K562 (cell line): Measurements from ENCODE around the gene UBE2Q1. TPM values are rescaled to one million over a fixed set of nuclear protein-coding genes. Genes with fewer than 3 reads are reported as not detected.
A peak's percentile ranks its signal among the peaks of the same experiment; 100 is the strongest.

ENCODE experiments used
- BRD4 ChIP-seq: fragments of 200-600 bp; sonication (generic); IDR thresholded peaks from 2 replicates; pipeline ENCODE4 v1.6.1; 2017; ENCODE audit warnings: inconsistent platforms
- EWSR1 ChIP-seq: fragments of 450-650 bp; IDR thresholded peaks from 2 replicates; pipeline ENCODE4 v1.6.1; 2018; ENCODE audit warnings: borderline replicate concordance, mild to moderate bottlenecking, low read depth, moderate library complexity; ENCODE audit not compliant: partially characterized antibody
- JUNB ChIP-seq: fragments of 450-650 bp; formaldehyde crosslinking; conservative IDR thresholded peaks from 2 replicates; pipeline ENCODE4 v1.4.0; 2020; ENCODE audit warnings: mild to moderate bottlenecking
- KHSRP ChIP-seq: fragments of 450-650 bp; IDR thresholded peaks from 2 replicates; pipeline ENCODE4 v1.6.1; 2017
- MED1 ChIP-seq: sonication (generic); formaldehyde crosslinking; IDR thresholded peaks from 2 replicates; pipeline ENCODE4 v1.8.1; 2023; ENCODE audit warnings: missing genetic modification reagents, borderline replicate concordance
- NR3C1 ChIP-seq: sonication (generic); formaldehyde crosslinking; IDR thresholded peaks from 2 replicates; pipeline ENCODE4 v1.8.1; 2022; ENCODE audit warnings: missing genetic modification reagents
- PTRF ChIP-seq: fragments of 450-650 bp; IDR thresholded peaks from 2 replicates; pipeline ENCODE4 v1.6.1; 2016; ENCODE audit warnings: mild to moderate bottlenecking, missing genetic modification characterization, missing compliant biosample characterization
- PURB ChIP-seq: sonication (generic); formaldehyde crosslinking; IDR thresholded peaks from 2 replicates; pipeline ENCODE4 v1.9.0; 2021; ENCODE audit warnings: low read depth, mild to moderate bottlenecking, missing genetic modification reagents
- TAF7 ChIP-seq: fragments of 450-650 bp; IDR thresholded peaks from 2 replicates; pipeline ENCODE4 v1.6.1; 2016; ENCODE audit warnings: missing genetic modification characterization, missing compliant biosample characterization
- TCF7 ChIP-seq: sonication (generic); IDR thresholded peaks from 2 replicates; pipeline ENCODE4 v1.6.1; 2016; ENCODE audit warnings: antibody characterized with exemption, borderline replicate concordance
- TSC22D4 ChIP-seq: fragments of 450-650 bp; IDR thresholded peaks from 2 replicates; pipeline ENCODE4 v1.6.1; 2016; ENCODE audit warnings: missing genetic modification characterization, missing biosample characterization, control low read depth
- ZNF23 ChIP-seq: fragments of 250-450 bp; sonication (Bioruptor Pico); IDR thresholded peaks from 2 replicates; pipeline ENCODE4 v1.4.0; 2020; ENCODE audit warnings: mild to moderate bottlenecking
- ZNF263 ChIP-seq: sonication (generic); formaldehyde crosslinking; IDR thresholded peaks from 2 replicates; pipeline ENCODE4 v1.8.0; 2022; ENCODE audit warnings: mild to moderate bottlenecking, missing genetic modification reagents, borderline replicate concordance
- ZNF3 ChIP-seq: fragments of 250-450 bp; sonication (Bioruptor Pico); IDR thresholded peaks from 2 replicates; pipeline ENCODE4 v1.5.0; 2021; ENCODE audit warnings: mild to moderate bottlenecking, moderate library complexity
- ZNF384 ChIP-seq: IDR thresholded peaks from 2 replicates; pipeline ENCODE4 v1.6.1; 2012; ENCODE audit warnings: low read depth, low read length, improper control_type of control experiment
- polyA plus RNA-seq, 8 experiments: library from polyadenylated mRNA; depleted of rRNA in 4 of 8; stranded (reverse) in 5 of 8; unstranded in 3 of 8; fragments of >200 nt; fragmentation: Nextera tagmentation in 2 of 8; fragmentation: Illumina TruSeq in 1 of 8; extraction: Ambion mirVana in 2 of 8; extraction: Trizol in 1 of 8; gene quantifications; 2 replicates each; pipeline versions ENCODE4 v1.2.1 to v1.2.3, GENCODE V29; 2011 to 2014; ENCODE audit warnings: inconsistent platforms in 1 of 8, missing spikeins in 1 of 8
- total RNA-seq, 7 experiments: library from RNA; depleted of rRNA in 6 of 7; stranded (reverse); fragments of >200 nt in 6 of 7; fragmentation: Illumina TruSeq in 2 of 7; extraction: Trizol in 2 of 7; gene quantifications; 2 replicates each; pipeline versions ENCODE4 v1.2.1 to v1.2.3, GENCODE V29; 2011 to 2021; ENCODE audit warnings: low replicate concordance in 1 of 7
- TF ChIP-seq, protein P1 (sequence below): fragments of 250-450 bp; sonication (Bioruptor Pico); IDR thresholded peaks from 2 replicates; pipeline ENCODE4 v1.5.0; 2021; ENCODE audit warnings: mild to moderate bottlenecking, moderate library complexity
- TF ChIP-seq, protein P2 (sequence below): fragments of 450-650 bp; IDR thresholded peaks from 2 replicates; pipeline ENCODE4 v1.6.1; 2016; ENCODE audit warnings: mild to moderate bottlenecking
- TF ChIP-seq, protein P3 (sequence below): fragments of 200-800 bp; sonication (Bioruptor generic); IDR thresholded peaks from 2 replicates; pipeline ENCODE4 v1.6.1; 2016; ENCODE audit warnings: missing genetic modification characterization, missing compliant biosample characterization

Gene UBE2Q1
- total and polyA plus RNA-seq, 9 of the 15 experiments (the other 6 are each of a cell fraction or from before 2014, with no cell fraction given) = 8.0 to 58.8 (median 27.6) TPM

DNA sequence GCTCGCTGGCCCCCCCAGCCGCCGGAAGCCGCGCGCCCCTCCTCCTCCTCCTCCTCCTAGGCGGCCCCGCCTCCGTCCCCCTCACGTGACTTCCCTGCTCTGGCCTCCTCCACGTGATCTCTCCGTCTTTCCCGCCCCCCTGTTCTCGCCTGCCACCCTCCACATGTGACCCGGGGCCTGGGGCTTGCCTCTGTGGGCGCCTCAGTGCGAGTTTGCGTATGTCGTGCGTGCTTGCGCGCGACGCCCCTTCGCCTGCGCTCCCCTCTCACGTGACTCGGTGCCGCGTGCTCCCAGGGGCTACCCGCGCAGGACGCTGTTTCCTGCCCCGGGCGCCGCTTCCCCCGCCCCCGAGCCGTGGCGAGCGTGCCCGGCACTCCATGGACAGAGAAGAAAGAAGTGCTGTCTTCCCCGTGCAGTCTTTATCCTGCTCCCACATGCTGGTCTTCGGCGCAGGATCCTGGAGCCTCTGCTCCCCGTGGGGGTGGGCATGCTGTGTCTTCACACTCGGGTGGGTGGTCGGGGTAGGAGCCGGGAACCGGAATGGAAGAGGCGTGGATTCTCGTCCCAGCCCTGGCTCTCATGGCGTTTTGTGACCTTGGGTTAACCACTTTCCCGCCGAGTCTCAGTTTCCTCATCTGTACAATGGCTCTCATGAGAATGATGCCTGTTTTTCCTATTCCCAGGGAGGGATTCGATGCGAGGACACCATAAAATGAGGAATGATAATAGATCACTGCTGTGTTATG is 431 bp upstream of the UBE2Q1 start (continued):
- TF ChIP-seq NR3C1 (CRISPR knock-in tag) (no peak), ZNF263 (peak; percentile 80; the same call in 1 of the 2 replicates), PTRF (tag) (no peak), TCF7 (no peak), KHSRP (0 out of 2 replicates have a peak, but pooled peaks have one; percentile 36), EWSR1 (no peak), JUNB (CRISPR knock-in tag) (no peak), PURB (CRISPR knock-in tag) (no peak), ZNF3 (no peak), TSC22D4 (tag) (no peak), TAF7 (tag) (no peak; the same call in 1 of the 2 replicates), ZNF384 (no peak), BRD4 (no peak), MED1 (no peak), ZNF23 (CRISPR knock-in tag) (no peak)
- TF ChIP-seq, protein P1, sequence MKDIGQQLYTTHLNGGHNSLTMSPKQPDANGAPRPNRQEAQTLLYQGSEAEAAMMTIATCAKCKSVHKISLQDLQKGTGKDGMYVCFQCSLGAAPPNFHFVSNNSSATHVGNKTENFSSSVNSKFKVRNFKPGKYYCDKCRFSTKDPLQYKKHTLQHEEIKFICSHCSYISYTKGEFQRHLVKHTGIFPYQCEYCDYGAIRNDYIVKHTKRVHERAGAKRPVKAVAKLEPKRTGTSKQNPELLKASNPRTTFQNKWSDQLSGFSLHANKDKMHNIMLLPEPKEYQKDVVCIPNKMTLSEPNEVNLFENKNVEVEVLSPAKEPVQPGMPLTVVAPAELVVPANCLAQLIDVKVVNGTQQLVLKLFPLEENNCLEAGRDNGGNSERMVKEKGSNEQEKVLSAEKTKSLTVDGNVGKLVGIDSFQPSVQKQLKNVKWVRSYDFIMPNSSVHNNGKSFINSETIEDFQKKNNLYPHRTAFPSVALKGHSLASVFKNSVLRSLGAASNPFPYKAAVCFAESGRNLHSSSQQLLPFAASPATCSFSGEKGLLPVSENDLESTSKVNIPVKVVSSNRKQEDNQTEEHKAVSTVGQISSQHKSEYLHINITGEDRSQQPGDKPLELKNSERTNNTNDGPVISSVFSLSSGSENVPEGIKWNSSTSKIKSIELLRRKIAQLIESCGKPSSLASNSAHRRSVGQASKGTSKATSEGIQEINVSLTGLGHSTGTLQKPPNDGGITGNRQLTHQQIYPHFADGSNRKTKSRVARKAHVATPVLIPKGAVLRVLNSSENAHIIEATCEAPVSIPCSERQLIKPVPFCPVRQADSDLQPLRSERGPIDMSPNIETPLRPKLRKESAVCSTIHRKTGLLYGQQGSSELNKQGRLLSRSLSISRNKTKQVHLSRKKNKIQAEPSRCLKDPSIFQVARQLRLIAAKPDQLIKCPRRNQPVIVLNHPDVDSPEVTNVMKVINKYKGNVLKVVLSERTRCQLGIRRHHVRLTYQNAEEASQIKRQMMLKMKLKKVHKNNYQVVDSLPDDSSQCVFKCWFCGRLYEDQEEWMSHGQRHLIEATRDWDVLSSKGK = no peak
- TF ChIP-seq, protein P2, sequence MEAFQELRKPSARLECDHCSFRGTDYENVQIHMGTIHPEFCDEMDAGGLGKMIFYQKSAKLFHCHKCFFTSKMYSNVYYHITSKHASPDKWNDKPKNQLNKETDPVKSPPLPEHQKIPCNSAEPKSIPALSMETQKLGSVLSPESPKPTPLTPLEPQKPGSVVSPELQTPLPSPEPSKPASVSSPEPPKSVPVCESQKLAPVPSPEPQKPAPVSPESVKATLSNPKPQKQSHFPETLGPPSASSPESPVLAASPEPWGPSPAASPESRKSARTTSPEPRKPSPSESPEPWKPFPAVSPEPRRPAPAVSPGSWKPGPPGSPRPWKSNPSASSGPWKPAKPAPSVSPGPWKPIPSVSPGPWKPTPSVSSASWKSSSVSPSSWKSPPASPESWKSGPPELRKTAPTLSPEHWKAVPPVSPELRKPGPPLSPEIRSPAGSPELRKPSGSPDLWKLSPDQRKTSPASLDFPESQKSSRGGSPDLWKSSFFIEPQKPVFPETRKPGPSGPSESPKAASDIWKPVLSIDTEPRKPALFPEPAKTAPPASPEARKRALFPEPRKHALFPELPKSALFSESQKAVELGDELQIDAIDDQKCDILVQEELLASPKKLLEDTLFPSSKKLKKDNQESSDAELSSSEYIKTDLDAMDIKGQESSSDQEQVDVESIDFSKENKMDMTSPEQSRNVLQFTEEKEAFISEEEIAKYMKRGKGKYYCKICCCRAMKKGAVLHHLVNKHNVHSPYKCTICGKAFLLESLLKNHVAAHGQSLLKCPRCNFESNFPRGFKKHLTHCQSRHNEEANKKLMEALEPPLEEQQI = no peak
- TF ChIP-seq, protein P3, sequence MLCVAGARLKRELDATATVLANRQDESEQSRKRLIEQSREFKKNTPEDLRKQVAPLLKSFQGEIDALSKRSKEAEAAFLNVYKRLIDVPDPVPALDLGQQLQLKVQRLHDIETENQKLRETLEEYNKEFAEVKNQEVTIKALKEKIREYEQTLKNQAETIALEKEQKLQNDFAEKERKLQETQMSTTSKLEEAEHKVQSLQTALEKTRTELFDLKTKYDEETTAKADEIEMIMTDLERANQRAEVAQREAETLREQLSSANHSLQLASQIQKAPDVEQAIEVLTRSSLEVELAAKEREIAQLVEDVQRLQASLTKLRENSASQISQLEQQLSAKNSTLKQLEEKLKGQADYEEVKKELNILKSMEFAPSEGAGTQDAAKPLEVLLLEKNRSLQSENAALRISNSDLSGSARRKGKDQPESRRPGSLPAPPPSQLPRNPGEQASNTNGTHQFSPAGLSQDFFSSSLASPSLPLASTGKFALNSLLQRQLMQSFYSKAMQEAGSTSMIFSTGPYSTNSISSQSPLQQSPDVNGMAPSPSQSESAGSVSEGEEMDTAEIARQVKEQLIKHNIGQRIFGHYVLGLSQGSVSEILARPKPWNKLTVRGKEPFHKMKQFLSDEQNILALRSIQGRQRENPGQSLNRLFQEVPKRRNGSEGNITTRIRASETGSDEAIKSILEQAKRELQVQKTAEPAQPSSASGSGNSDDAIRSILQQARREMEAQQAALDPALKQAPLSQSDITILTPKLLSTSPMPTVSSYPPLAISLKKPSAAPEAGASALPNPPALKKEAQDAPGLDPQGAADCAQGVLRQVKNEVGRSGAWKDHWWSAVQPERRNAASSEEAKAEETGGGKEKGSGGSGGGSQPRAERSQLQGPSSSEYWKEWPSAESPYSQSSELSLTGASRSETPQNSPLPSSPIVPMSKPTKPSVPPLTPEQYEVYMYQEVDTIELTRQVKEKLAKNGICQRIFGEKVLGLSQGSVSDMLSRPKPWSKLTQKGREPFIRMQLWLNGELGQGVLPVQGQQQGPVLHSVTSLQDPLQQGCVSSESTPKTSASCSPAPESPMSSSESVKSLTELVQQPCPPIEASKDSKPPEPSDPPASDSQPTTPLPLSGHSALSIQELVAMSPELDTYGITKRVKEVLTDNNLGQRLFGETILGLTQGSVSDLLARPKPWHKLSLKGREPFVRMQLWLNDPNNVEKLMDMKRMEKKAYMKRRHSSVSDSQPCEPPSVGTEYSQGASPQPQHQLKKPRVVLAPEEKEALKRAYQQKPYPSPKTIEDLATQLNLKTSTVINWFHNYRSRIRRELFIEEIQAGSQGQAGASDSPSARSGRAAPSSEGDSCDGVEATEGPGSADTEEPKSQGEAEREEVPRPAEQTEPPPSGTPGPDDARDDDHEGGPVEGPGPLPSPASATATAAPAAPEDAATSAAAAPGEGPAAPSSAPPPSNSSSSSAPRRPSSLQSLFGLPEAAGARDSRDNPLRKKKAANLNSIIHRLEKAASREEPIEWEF = no peak
